Ovary (tissue), 9 donors: Measurements from ENCODE around the gene ANXA11. TPM values are rescaled to one million over a fixed set of nuclear protein-coding genes. Genes with fewer than 3 reads are reported as not detected.

ENCODE experiments used
- DNase-seq, 5 donors: peaks; one replicate each; pipeline ENCODE4 v3.0.0-alpha.2; 2019 to 2020
- H3K27ac ChIP-seq, 2 donors: fragments of 200-600 bp; one replicate each; pipeline versions ENCODE4 v1.5.1 to v1.8.0; 2019 to 2022
- H3K27me3 ChIP-seq: fragments of 200-600 bp; one replicate; pipeline ENCODE4 v1.8.0; 2022
- H3K36me3 ChIP-seq: fragments of 200-600 bp; sonication (generic); one replicate; pipeline ENCODE4 v1.5.1; 2019
- H3K4me1 ChIP-seq: one replicate; pipeline ENCODE4 v1.8.1; 2013; ENCODE audit warnings: mild to moderate bottlenecking, moderate library complexity; ENCODE audit not compliant: insufficient read depth
- H3K4me3 ChIP-seq: fragments of 200-600 bp; sonication (generic); one replicate; pipeline ENCODE4 v1.5.1; 2017
- H3K9me3 ChIP-seq, 2 donors: fragments of 200-600 bp in 1 of 2; sonication (generic) in 1 of 2; one replicate each; pipeline versions ENCODE4 v1.5.1 to v1.8.1; 2013 to 2019; ENCODE audit warnings: mild to moderate bottlenecking in 1 of 2, moderate library complexity in 1 of 2
- EP300 ChIP-seq: sonication (generic); formaldehyde crosslinking; IDR thresholded peaks from one replicate; pipeline ENCODE4 v1.6.1; 2017; ENCODE audit warnings: antibody characterized with exemption
- POLR2A ChIP-seq: fragments of 450-650 bp; IDR thresholded peaks from one replicate; pipeline ENCODE4 v1.6.1; 2017; ENCODE audit warnings: antibody characterized with exemption, mild to moderate bottlenecking, moderate library complexity
- WGBS, 3 donors: extraction: QIAGEN DNeasy Blood & Tissue Kit in 1 of 3; methylation state at CpG; one replicate each; pipeline versions ENCODE4 v1.1.5 to v1.1.7; 2013 to 2017; 5-methylcytosine and 5-hydroxymethylcytosine counted together
- intact Hi-C, 4 donors: fragments of 100-400 bp; cut with DNase I; formaldehyde crosslinking; loops; one replicate each; pipeline versions ENCODE4 v1.11.0 to v1.15.1; 2022 to 2023
- polyA plus RNA-seq, 2 donors: library from polyadenylated mRNA; stranded (reverse); fragments of 200-250 nt in 1 of 2; fragments of 350-450 nt in 1 of 2; fragmentation: Illumina TruSeq in 1 of 2; extraction: RNeasy Lipid Tissue Mini Kit (QIAGEN cat#74804) in 1 of 2; gene quantifications; one replicate each; pipeline ENCODE4 v1.2.3, GENCODE V29; 2013 to 2014
- total RNA-seq, 7 donors: library from RNA; depleted of rRNA in 2 of 7; stranded (reverse); fragments of >200 nt in 2 of 7; fragmentation: NEBNext Ultra II Directional in 3 of 7; extraction: Animal tissue kit (Norgen Biotek cat#: 25700) in 3 of 7; gene quantifications; one replicate each; pipeline versions ENCODE4 v1.1.0 to v1.2.4, GENCODE V29; 2016 to 2023
- TF ChIP-seq, protein P1 (sequence below), 3 donors: fragments of 450-650 bp in 2 of 3; fragments of 200-600 bp in 1 of 3; IDR thresholded peaks; one replicate each; pipeline versions ENCODE4 v1.5.1 to v1.8.0; 2016 to 2022; ENCODE audit warnings: antibody characterized with exemption in 3 of 3, mild to moderate bottlenecking in 1 of 3
- donor health status: DM: no; HTN: no; CAD: no; lungs with moderate emphysema.
- donor health status: DM: no; HTN: no; CAD: no.
- donor health status: Bipolar disorder and iron deficiency.
- donor health status: DM: yes; HTN: yes; CAD: no.
- donor health status: DM: no; HTN: no; CAD: no.
- donor health status: DM: yes; HTN: yes; CAD: no.

Gene ANXA11
- total and polyA plus RNA-seq, 9 donors: 44.2 to 372 (median 137) TPM

DNA sequence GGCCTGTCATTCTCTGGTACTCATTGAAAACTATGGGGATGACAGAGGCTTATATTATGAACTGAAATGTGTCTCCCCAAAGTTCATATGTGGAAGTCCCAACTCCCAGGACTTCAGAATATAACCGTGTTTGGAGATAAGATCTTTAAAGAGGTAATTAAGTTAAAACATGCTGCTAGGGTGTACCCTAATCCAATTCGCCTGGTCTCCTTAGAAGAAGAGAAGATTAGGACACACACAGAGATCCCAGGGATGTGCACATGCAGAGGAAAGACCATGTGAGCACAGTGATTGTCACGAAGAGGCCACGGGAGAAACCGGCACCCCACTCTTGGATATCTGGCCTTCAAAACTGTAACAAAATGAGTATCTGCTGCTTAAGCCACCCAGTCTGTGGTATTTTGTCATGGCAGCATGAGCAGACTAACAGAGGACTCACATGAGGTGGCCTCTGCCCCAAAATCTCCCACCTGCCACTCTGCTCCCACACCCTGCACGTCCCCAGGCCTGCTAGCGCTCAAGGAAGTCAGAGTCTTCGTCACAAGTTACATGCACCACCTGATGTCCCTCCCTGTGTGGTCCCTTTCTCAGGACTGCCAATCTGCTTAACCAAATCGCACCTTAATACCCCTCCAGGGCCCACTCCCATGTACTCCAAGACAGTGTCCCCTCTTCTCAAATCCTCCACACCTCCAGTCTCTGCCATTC lies 46.0 kb downstream of the ANXA11 start:
- Histone ChIP-seq H3K9me3 (no peaks in the 10 kb centered on the region), H3K4me3 (no peak overlapping the region), H3K27ac (peak overlapping the region; percentile 16 to 41), H3K36me3 (no peaks in the 10 kb centered on the region), H3K4me1 (peaks cover 11% of the 10 kb centered on the region), H3K27me3 (no peaks in the 10 kb centered on the region)
- TF ChIP-seq EP300: no peak
- TF ChIP-seq, protein P1, sequence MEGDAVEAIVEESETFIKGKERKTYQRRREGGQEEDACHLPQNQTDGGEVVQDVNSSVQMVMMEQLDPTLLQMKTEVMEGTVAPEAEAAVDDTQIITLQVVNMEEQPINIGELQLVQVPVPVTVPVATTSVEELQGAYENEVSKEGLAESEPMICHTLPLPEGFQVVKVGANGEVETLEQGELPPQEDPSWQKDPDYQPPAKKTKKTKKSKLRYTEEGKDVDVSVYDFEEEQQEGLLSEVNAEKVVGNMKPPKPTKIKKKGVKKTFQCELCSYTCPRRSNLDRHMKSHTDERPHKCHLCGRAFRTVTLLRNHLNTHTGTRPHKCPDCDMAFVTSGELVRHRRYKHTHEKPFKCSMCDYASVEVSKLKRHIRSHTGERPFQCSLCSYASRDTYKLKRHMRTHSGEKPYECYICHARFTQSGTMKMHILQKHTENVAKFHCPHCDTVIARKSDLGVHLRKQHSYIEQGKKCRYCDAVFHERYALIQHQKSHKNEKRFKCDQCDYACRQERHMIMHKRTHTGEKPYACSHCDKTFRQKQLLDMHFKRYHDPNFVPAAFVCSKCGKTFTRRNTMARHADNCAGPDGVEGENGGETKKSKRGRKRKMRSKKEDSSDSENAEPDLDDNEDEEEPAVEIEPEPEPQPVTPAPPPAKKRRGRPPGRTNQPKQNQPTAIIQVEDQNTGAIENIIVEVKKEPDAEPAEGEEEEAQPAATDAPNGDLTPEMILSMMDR (IDR thresholded peaks at IDR 0.05): no peak
- intact Hi-C loops: loop anchor here in 3 of 4 donors (5.0 kb wide), 2 partner anchors 43 to 48 kb away; partner anchors contain the start of gene ANXA11 (in 2 of the 3)
- no peak for DNase-seq
- 75 to 78% (median 78%) methylated on average over 9 of the region's 9 CpGs for WGBS, 3 donors

- intact Hi-C loops: loop anchor here in 3 of 4 donors (5.0 kb wide), 2 partner anchors 44 to 49 kb away; partner anchors contain the start of gene ANXA11 (in 2 of the 3)
- Histone ChIP-seq H3K27me3 (no peaks in the 10 kb centered on the region), H3K27ac (peak overlapping the region; percentile 16 to 41), H3K4me1 (peaks cover 11% of the 10 kb centered on the region), H3K9me3 (no peaks in the 10 kb centered on the region), H3K4me3 (no peak overlapping the region), H3K36me3 (no peaks in the 10 kb centered on the region)
- peak; percentile 69 to 87 (median 77) for DNase-seq
- WGBS, 3 donors: 20 to 27% (median 27%) methylated on average over 14 of the region's 14 CpGs
- TF ChIP-seq EP300: no peak
- TF ChIP-seq, protein P1 (IDR thresholded peaks at IDR 0.05): no peak
- no peak for TF ChIP-seq POLR2A
These were observed 46.7 kb downstream of the ANXA11 start for GRCh38 chr10:80158598-80159127.

- 71 to 81% (median 72%) methylated on average over 5 of the region's 5 CpGs for WGBS, 3 donors
- H3K4me3 ChIP-seq: no peak overlapping the region
- H3K36me3 ChIP-seq: no peaks in the 10 kb centered on the region
- intact Hi-C loops: loop anchor here in 3 of 4 donors (5.0 kb wide), 2 partner anchors 44 to 49 kb away; partner anchors contain the start of gene ANXA11 (in 2 of the 3)
- peaks cover 11% of the 10 kb centered on the region for H3K4me1 ChIP-seq
- H3K27ac ChIP-seq: peak overlapping the region in 1 of 2 donors; percentile 31
- TF ChIP-seq, protein P1 (IDR thresholded peaks at IDR 0.05): no peak
- TF ChIP-seq EP300 (no peak), POLR2A (no peak)
- H3K27me3 ChIP-seq: no peaks in the 10 kb centered on the region
- no peaks in the 10 kb centered on the region for H3K9me3 ChIP-seq
- no peak for DNase-seq
These were observed 47.2 kb downstream of the ANXA11 start for GRCh38 chr10:80158126-80158525.

DNA sequence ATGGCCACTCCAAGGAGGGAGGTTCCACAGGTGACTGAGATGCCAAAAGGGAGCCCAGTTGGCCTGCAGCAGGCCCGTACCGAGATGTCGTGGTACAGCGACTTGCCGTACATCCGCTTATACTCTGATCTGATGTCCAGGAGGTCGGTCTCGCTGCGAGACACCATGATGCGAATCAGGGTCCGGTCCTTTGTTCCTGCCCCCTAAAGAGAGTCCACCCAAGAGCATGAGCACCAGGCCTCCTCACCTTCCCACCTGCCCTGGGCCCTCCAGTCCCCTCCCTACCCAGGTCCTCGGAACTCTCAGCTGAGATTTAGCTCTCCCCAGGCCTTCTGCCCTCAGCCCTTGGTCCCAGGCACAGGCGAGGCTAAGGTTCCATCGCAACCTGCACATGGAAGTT lies 47.8 kb downstream of the ANXA11 start:
- 96 to 98% (median 97%) methylated on average over 14 of the region's 14 CpGs for WGBS, 3 donors
- TF ChIP-seq EP300: no peak
- no peak for TF ChIP-seq POLR2A
- TF ChIP-seq, protein P1 (IDR thresholded peaks at IDR 0.05): no peak
- no peaks in the 10 kb centered on the region for H3K27me3 ChIP-seq
- intact Hi-C loops: loop anchor here in 3 of 4 donors (5.0 kb wide), 2 partner anchors 45 to 50 kb away; partner anchors contain the start of gene ANXA11 (in 2 of the 3)
- no peak overlapping the region for H3K4me3 ChIP-seq
- DNase-seq: no peak
- H3K9me3 ChIP-seq: no peaks in the 10 kb centered on the region
- H3K36me3 ChIP-seq: no peaks in the 10 kb centered on the region
- peak overlapping the region in 1 of 2 donors; percentile 31 for H3K27ac ChIP-seq
- peaks cover 11% of the 10 kb centered on the region for H3K4me1 ChIP-seq
